ENCODE data around the gene PPP1R3A. TPM values are rescaled to one million over a fixed set of nuclear protein-coding genes. Genes with fewer than 3 reads are reported as not detected.

PPP1R3A gene
- total RNA-seq, 1 experiment from 2014 or later, result not detected

DNA sequence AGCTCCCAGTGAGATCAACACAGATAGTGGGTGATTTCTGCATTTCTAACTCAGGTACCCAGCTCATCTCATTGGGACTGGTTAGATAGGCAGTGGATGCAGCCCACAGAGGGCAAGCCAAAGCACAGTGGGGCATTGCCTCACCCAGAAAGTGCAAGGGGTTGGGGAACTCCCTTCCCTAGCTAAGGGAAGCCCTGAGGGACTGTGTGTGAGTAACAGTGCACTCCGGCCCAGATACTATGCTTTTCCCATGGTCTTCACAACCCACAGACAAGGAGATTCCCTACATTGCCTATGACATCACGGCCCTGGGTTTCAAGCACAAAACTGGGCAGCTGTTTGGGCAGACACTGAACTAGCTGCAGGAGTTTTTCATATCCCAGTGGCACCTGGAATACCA, 62.8 kb downstream of the PPP1R3A start:
- H3K36me3 Mint-ChIP-seq (ENCODE audit: insufficient read depth, unreplicated experiment), result no peaks in the 10 kb centered on the region
- DNase-seq (ENCODE audit: unreplicated experiment), result peak; percentile 16
- H3K27ac Mint-ChIP-seq (ENCODE audit: low read depth, unreplicated experiment), result no peak overlapping the region
- no peaks in the 10 kb centered on the region for H3K4me1 Mint-ChIP-seq (ENCODE audit: insufficient read depth, unreplicated experiment)
- peaks cover 76% of the 10 kb centered on the region for H3K27me3 Mint-ChIP-seq (ENCODE audit: insufficient read depth, unreplicated experiment)
- H3K4me3 Mint-ChIP-seq (ENCODE audit: unreplicated experiment), result no peak overlapping the region
- no peaks in the 10 kb centered on the region for H3K9me3 Mint-ChIP-seq (ENCODE audit: unreplicated experiment)
- TF ChIP-seq, protein P1, sequence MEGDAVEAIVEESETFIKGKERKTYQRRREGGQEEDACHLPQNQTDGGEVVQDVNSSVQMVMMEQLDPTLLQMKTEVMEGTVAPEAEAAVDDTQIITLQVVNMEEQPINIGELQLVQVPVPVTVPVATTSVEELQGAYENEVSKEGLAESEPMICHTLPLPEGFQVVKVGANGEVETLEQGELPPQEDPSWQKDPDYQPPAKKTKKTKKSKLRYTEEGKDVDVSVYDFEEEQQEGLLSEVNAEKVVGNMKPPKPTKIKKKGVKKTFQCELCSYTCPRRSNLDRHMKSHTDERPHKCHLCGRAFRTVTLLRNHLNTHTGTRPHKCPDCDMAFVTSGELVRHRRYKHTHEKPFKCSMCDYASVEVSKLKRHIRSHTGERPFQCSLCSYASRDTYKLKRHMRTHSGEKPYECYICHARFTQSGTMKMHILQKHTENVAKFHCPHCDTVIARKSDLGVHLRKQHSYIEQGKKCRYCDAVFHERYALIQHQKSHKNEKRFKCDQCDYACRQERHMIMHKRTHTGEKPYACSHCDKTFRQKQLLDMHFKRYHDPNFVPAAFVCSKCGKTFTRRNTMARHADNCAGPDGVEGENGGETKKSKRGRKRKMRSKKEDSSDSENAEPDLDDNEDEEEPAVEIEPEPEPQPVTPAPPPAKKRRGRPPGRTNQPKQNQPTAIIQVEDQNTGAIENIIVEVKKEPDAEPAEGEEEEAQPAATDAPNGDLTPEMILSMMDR (IDR thresholded peaks at IDR 0.05; ENCODE audit: unreplicated experiment), result no peak
- intact Hi-C loops (cut with micrococcal nuclease), result no loop called here
- BruUV-seq (replicated peaks), result no TSS peak
- POLR2A ChIA-PET, result no interaction called here
- CTCF ChIA-PET, result no interaction called here

GRCh38 chr7:113840954-113841353, 77.9 kb downstream of the PPP1R3A start:
- Mint-ChIP-seq H3K9me3 (ENCODE audit: unreplicated experiment) (no peaks in the 10 kb centered on the region), H3K27me3 (ENCODE audit: insufficient read depth, unreplicated experiment) (peaks cover 93% of the 10 kb centered on the region), H3K36me3 (ENCODE audit: insufficient read depth, unreplicated experiment) (no peaks in the 10 kb centered on the region), H3K4me3 (ENCODE audit: unreplicated experiment) (no peak overlapping the region), H3K4me1 (ENCODE audit: insufficient read depth, unreplicated experiment) (no peaks in the 10 kb centered on the region), H3K27ac (ENCODE audit: low read depth, unreplicated experiment) (no peak overlapping the region)
- intact Hi-C loops (cut with micrococcal nuclease), result no loop called here
- BruUV-seq (replicated peaks), result no TSS peak
- CTCF ChIA-PET, result no interaction called here
- POLR2A ChIA-PET, result no interaction called here
- TF ChIP-seq, protein P1 (IDR thresholded peaks at IDR 0.05; ENCODE audit: unreplicated experiment), result no peak
- DNase-seq (ENCODE audit: unreplicated experiment), result no peak

DNA sequence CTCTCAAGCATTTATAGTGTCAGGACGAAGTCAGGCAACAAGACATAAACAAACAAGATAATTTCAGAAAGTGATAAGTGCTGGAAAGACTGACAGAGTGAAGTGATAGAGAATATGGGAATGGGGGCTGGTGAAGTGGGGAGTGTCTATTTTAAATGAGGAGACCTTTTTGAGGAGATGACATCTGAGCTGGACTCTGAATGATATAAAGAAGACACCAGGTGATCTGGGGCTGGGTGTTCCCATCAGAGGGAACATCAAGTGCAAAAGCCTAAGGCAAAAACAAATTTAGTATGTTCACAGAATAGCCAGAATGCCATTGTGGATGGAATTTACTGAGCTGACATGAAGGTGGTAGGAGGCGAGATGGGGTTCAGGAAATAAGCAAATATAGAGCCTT, 83.4 kb downstream of the PPP1R3A start:
- no peak for DNase-seq (ENCODE audit: unreplicated experiment)
- TF ChIP-seq, protein P1 (IDR thresholded peaks at IDR 0.05; ENCODE audit: unreplicated experiment), result no peak
- H3K4me1 Mint-ChIP-seq (ENCODE audit: insufficient read depth, unreplicated experiment), result no peaks in the 10 kb centered on the region
- no TSS peak for BruUV-seq (replicated peaks)
- peaks cover 55% of the 10 kb centered on the region for H3K27me3 Mint-ChIP-seq (ENCODE audit: insufficient read depth, unreplicated experiment)
- no peak overlapping the region for H3K27ac Mint-ChIP-seq (ENCODE audit: low read depth, unreplicated experiment)
- no peaks in the 10 kb centered on the region for H3K36me3 Mint-ChIP-seq (ENCODE audit: insufficient read depth, unreplicated experiment)
- ChIA-PET POLR2A (no interaction called here), CTCF (no interaction called here)
- H3K4me3 Mint-ChIP-seq (ENCODE audit: unreplicated experiment), result no peak overlapping the region
- no peaks in the 10 kb centered on the region for H3K9me3 Mint-ChIP-seq (ENCODE audit: unreplicated experiment)
- intact Hi-C loops (cut with micrococcal nuclease), result no loop called here

GRCh38 chr7:113832196-113832745, 86.5 kb downstream of the PPP1R3A start:
- POLR2A ChIA-PET, result no interaction called here
- no peaks in the 10 kb centered on the region for H3K4me1 Mint-ChIP-seq (ENCODE audit: insufficient read depth, unreplicated experiment)

More at GRCh38 chr7:113832196-113832745, 86.5 kb downstream of the PPP1R3A start:
- H3K36me3 Mint-ChIP-seq (ENCODE audit: insufficient read depth, unreplicated experiment), result no peaks in the 10 kb centered on the region
- TF ChIP-seq, protein P1 (IDR thresholded peaks at IDR 0.05; ENCODE audit: unreplicated experiment), result no peak
- H3K4me3 Mint-ChIP-seq (ENCODE audit: unreplicated experiment), result no peak overlapping the region
- H3K27ac Mint-ChIP-seq (ENCODE audit: low read depth, unreplicated experiment), result no peak overlapping the region
- no peak for DNase-seq (ENCODE audit: unreplicated experiment)
- H3K9me3 Mint-ChIP-seq (ENCODE audit: unreplicated experiment), result no peaks in the 10 kb centered on the region
- CTCF ChIA-PET, result interaction anchor here (0.6 kb wide), 1 partner anchor 27 kb away, joined by 3 read pairs; no protein-coding TSS in a partner anchor
- intact Hi-C loops (cut with micrococcal nuclease), result no loop called here
- peaks cover 53% of the 10 kb centered on the region for H3K27me3 Mint-ChIP-seq (ENCODE audit: insufficient read depth, unreplicated experiment)
- BruUV-seq (replicated peaks), result no TSS peak
